HT1080 (cell line): ENCODE measurements around the gene C15orf61. TPM values are rescaled to one million over a fixed set of nuclear protein-coding genes. Genes with fewer than 3 reads are reported as not detected.
A peak's percentile ranks its signal among the peaks of the same experiment; 100 is the strongest.

Source experiments
- DNase-seq: peaks from one replicate; pipeline ENCODE4 v3.0.0-alpha.2; 2015; ENCODE audit warnings: low read depth
- total RNA-seq: library from RNA; depleted of rRNA; stranded (reverse); fragments of >200 nt; shearing (Covaris generic); gene quantifications from 2 replicates; pipeline ENCODE4 v1.2.3, GENCODE V29; 2014

C15orf61 gene
- total RNA-seq, 1 experiment from 2014 or later = 5.4 TPM

- no peak for DNase-seq
These were observed 7.8 kb upstream of the C15orf61 start for GRCh38 chr15:67512933-67513714.

GRCh38 chr15:67515090-67515489 is 5.8 kb upstream of the C15orf61 start:
- no peak for DNase-seq

- no peak for DNase-seq
These were observed 5.4 kb upstream of the C15orf61 start for GRCh38 chr15:67515557-67515956.

- DNase-seq = no peak
These were observed 456 bp upstream of the C15orf61 start for GRCh38 chr15:67520321-67521028.

GRCh38 chr15:67521783-67522568 is 1.0 kb downstream of the C15orf61 start:
- peak; percentile 5 for DNase-seq

- DNase-seq = no peak
These were observed 2.4 kb downstream of the C15orf61 start for GRCh38 chr15:67523330-67523729.

- no peak for DNase-seq
These were observed 3.3 kb downstream of the C15orf61 start for GRCh38 chr15:67524235-67524634.

- no peak for DNase-seq
These were observed 7.6 kb downstream of the C15orf61 start for GRCh38 chr15:67528513-67528912.

- DNase-seq = peak; percentile 16
These were observed 10.5 kb downstream of the C15orf61 start for GRCh38 chr15:67531379-67531914.

GRCh38 chr15:67533873-67534272 is 12.9 kb downstream of the C15orf61 start:
- no peak for DNase-seq

- DNase-seq = no peak
These were observed 13.4 kb downstream of the C15orf61 start for GRCh38 chr15:67534360-67534759.

GRCh38 chr15:67537771-67538170 is 16.8 kb downstream of the C15orf61 start:
- no peak for DNase-seq

GRCh38 chr15:67542420-67543347 is 21.8 kb downstream of the C15orf61 start, which contains the start of gene MAP2K5:
TSS of gene MAP2K5 (plus strand) at chr15:67542703. CDS start at chr15:67543336, 633 bp downstream.
- peak; percentile 77 for DNase-seq

- no peak for DNase-seq
These were observed 22.4 kb downstream of the C15orf61 start for GRCh38 chr15:67543348-67543718.

- no peak for DNase-seq
These were observed 23.5 kb downstream of the C15orf61 start for GRCh38 chr15:67544475-67544874.

GRCh38 chr15:67545864-67546263 is 24.9 kb downstream of the C15orf61 start:
- no peak for DNase-seq

- no peak for DNase-seq
These were observed 26.1 kb downstream of the C15orf61 start for GRCh38 chr15:67547064-67547463.

- DNase-seq = no peak
These were observed 26.9 kb downstream of the C15orf61 start for GRCh38 chr15:67547836-67548235.

- peak; percentile 39 for DNase-seq
These were observed 27.4 kb downstream of the C15orf61 start for GRCh38 chr15:67548236-67548852.
